GM23338 (cell line): Measurements from ENCODE around the gene NSD1. TPM values are rescaled to one million over a fixed set of nuclear protein-coding genes. Genes with fewer than 3 reads are reported as not detected.

ENCODE experiments used
- ATAC-seq: fragments of 200-7000 bp; cut with Tn5 transposase; 3 replicates; pipeline ENCODE4 v1.9.1; 2020
- DNase-seq: peaks from one replicate; pipeline ENCODE4 v3.0.0-alpha.2; 2015; ENCODE audit warnings: low spot score
- H2AFZ ChIP-seq: fragments of 200-600 bp; sonication (generic); 2 replicates; pipeline ENCODE4 v1.8.0; 2016; ENCODE audit warnings: antibody characterized with exemption, mild to moderate bottlenecking, moderate library complexity
- H3F3A ChIP-seq: fragments of 200-600 bp; sonication (generic); replicated peaks from 2 replicates; pipeline ENCODE4 v1.8.0; 2017; ENCODE audit warnings: antibody characterized with exemption, mixed run types, low read depth
- H3K27ac ChIP-seq: fragments of 200-600 bp; sonication (generic); 2 replicates; pipeline ENCODE4 v1.6.1; 2016; ENCODE audit warnings: low read depth
- H3K27me3 ChIP-seq: fragments of 200-600 bp; sonication (generic); 2 replicates; pipeline ENCODE4 v1.8.0; 2016; ENCODE audit warnings: mild to moderate bottlenecking, mixed run types, moderate library complexity; ENCODE audit not compliant: insufficient read depth
- H3K36me3 ChIP-seq: fragments of 200-600 bp; sonication (generic); 2 replicates; pipeline ENCODE4 v1.8.0; 2016; ENCODE audit warnings: mild to moderate bottlenecking; ENCODE audit not compliant: insufficient read depth
- H3K4me1 ChIP-seq: fragments of 200-600 bp; sonication (generic); 2 replicates; pipeline ENCODE4 v1.8.0; 2016; ENCODE audit warnings: mild to moderate bottlenecking, moderate library complexity; ENCODE audit not compliant: insufficient read depth
- H3K4me2 ChIP-seq: fragments of 200-600 bp; sonication (generic); 2 replicates; pipeline ENCODE4 v1.7.1; 2017; ENCODE audit warnings: mixed run types
- H3K4me3 ChIP-seq: fragments of 200-600 bp; sonication (generic); 2 replicates; pipeline ENCODE4 v1.6.1; 2016; ENCODE audit warnings: mixed run types
- H3K79me2 ChIP-seq: fragments of 200-600 bp; sonication (generic); replicated peaks from 2 replicates; pipeline ENCODE4 v1.8.0; 2017; ENCODE audit warnings: mild to moderate bottlenecking; ENCODE audit not compliant: insufficient read depth
- H3K9me2 ChIP-seq: fragments of 200-600 bp; sonication (generic); 2 replicates; pipeline ENCODE4 v1.8.0; 2017; ENCODE audit not compliant: insufficient read depth
- H4K20me1 ChIP-seq: fragments of 200-600 bp; sonication (generic); replicated peaks from 2 replicates; pipeline ENCODE4 v1.8.0; 2017; ENCODE audit warnings: mild to moderate bottlenecking; ENCODE audit not compliant: insufficient read depth
- H3K27ac Mint-ChIP-seq: 2 replicates; pipeline ENCODE4 v1.8.0; 2020; ENCODE audit warnings: inconsistent platforms, mild to moderate bottlenecking, moderate library complexity, mixed read lengths
- H3K27me3 Mint-ChIP-seq: 3 replicates; pipeline ENCODE4 v1.8.0; 2022; ENCODE audit warnings: low read depth, mild to moderate bottlenecking, moderate library complexity, mixed read lengths, inconsistent platforms; ENCODE audit not compliant: insufficient read depth, poor library complexity
- H3K36me3 Mint-ChIP-seq: 3 replicates; pipeline ENCODE4 v1.8.0; 2021; ENCODE audit warnings: low read depth, mild to moderate bottlenecking, inconsistent platforms, moderate library complexity, mixed read lengths
- H3K4me1 Mint-ChIP-seq: 3 replicates; pipeline ENCODE4 v1.8.0; 2020; ENCODE audit warnings: mild to moderate bottlenecking, inconsistent platforms, mixed read lengths
- H3K4me3 Mint-ChIP-seq: 3 replicates; pipeline ENCODE4 v1.8.0; 2021; ENCODE audit warnings: moderate library complexity, mild to moderate bottlenecking, inconsistent platforms, mixed read lengths
- H3K9me3 Mint-ChIP-seq: 3 replicates; pipeline ENCODE4 v1.8.0; 2020; ENCODE audit warnings: moderate library complexity, mild to moderate bottlenecking, inconsistent platforms, mixed read lengths
- CREB1 ChIP-seq: fragments of 250-450 bp; sonication (Bioruptor Pico); IDR thresholded peaks from 2 replicates; pipeline ENCODE4 v1.5.0; 2020; ENCODE audit warnings: low read depth, mild to moderate bottlenecking, moderate library complexity
- CTCF ChIP-seq, 2 experiments: fragments of 200-600 bp in 1 of 2; sonication (generic) in 1 of 2; conservative IDR thresholded peaks; 2 replicates each; pipeline versions ENCODE4 v1.5.1 to v1.6.1; 2016 to 2017; ENCODE audit warnings: antibody characterized with exemption in 2 of 2, low read depth in 2 of 2, mild to moderate bottlenecking in 2 of 2, moderate library complexity in 1 of 2
- ETS1 ChIP-seq: IDR thresholded peaks from 2 replicates; pipeline ENCODE4 v1.6.1; 2016; ENCODE audit warnings: antibody characterized with exemption
- EZH2 ChIP-seq: fragments of 200-600 bp; sonication (generic); IDR thresholded peaks from one replicate; pipeline ENCODE4 v1.8.0; 2017; ENCODE audit warnings: antibody characterized with exemption, mild to moderate bottlenecking, low read depth; ENCODE audit not compliant: unreplicated experiment
- EZH2phosphoT487 ChIP-seq: fragments of 200-600 bp; sonication (generic); IDR thresholded peaks from one replicate; pipeline ENCODE4 v1.8.1; 2018; ENCODE audit warnings: antibody characterized with exemption; ENCODE audit not compliant: unreplicated experiment
- JUNB ChIP-seq: IDR thresholded peaks from one replicate; pipeline ENCODE4 v1.6.1; 2016; ENCODE audit warnings: antibody characterized with exemption; ENCODE audit not compliant: unreplicated experiment
- NANOG ChIP-seq: IDR thresholded peaks from 2 replicates; pipeline ENCODE4 v1.6.1; 2016; ENCODE audit warnings: antibody characterized with exemption, borderline replicate concordance
- POLR2AphosphoS5 ChIP-seq: IDR thresholded peaks from 2 replicates; pipeline ENCODE4 v1.6.1; 2016; ENCODE audit warnings: antibody characterized with exemption, low read depth
- REST ChIP-seq: IDR thresholded peaks from one replicate; pipeline ENCODE4 v1.6.1; 2018; ENCODE audit warnings: antibody characterized with exemption; ENCODE audit not compliant: unreplicated experiment
- STAT1 ChIP-seq: IDR thresholded peaks from one replicate; pipeline ENCODE4 v1.6.1; 2016; ENCODE audit warnings: antibody characterized with exemption; ENCODE audit not compliant: unreplicated experiment
- ZNF114 ChIP-seq: fragments of 250-450 bp; sonication (Bioruptor Pico); IDR thresholded peaks from 2 replicates; pipeline ENCODE4 v1.5.0; 2020; ENCODE audit warnings: mild to moderate bottlenecking, moderate library complexity
- ZNF331 ChIP-seq: fragments of 250-450 bp; sonication (Bioruptor Pico); IDR thresholded peaks from 2 replicates; pipeline ENCODE4 v1.5.0; 2020; ENCODE audit warnings: low read depth, mild to moderate bottlenecking, moderate library complexity
- ZNF462 ChIP-seq: fragments of 250-450 bp; sonication (Bioruptor Pico); IDR thresholded peaks from 2 replicates; pipeline ENCODE4 v1.5.0; 2020; ENCODE audit warnings: mild to moderate bottlenecking, moderate library complexity
- polyA plus RNA-seq: library from polyadenylated mRNA; unstranded; fragments of >200 nt; fragmentation: Nextera tagmentation; extraction: Ambion mirVana; gene quantifications from 2 replicates; pipeline ENCODE4 v1.2.1, GENCODE V29; 2016
- total RNA-seq: library from RNA; depleted of rRNA; stranded (reverse); fragments of >200 nt; shearing (Covaris generic); gene quantifications from 2 replicates; pipeline ENCODE4 v1.2.3, GENCODE V29; 2014

Gene NSD1
- total and polyA plus RNA-seq, 2 experiments from 2014 or later = 96.4 to 106 TPM

GRCh38 chr5:177183766-177184360, 50.3 kb downstream of the NSD1 start:
- H3K27ac Mint-ChIP-seq = no peak overlapping the region
- Histone ChIP-seq H3K36me3 (no peaks in the 10 kb centered on the region), H3K27me3 (no peaks in the 10 kb centered on the region), H3K4me3 (no peak overlapping the region), H3K79me2 (peaks cover 96% of the 10 kb centered on the region), H3K4me1 (0 out of 2 replicates have a peak, but pooled peaks cover 2% of the 10 kb centered on the region), H2AFZ (no peak overlapping the region), H4K20me1 (peaks cover 54% of the 10 kb centered on the region), H3K9me2 (no peaks in the 10 kb centered on the region), H3F3A (peaks cover 20% of the 10 kb centered on the region), H3K27ac (peak overlapping the region; percentile 40; the same call in 1 of the 2 replicates), H3K4me2 (no peak overlapping the region)
- no peaks in the 10 kb centered on the region for H3K27me3 Mint-ChIP-seq
- peaks cover 13% of the 10 kb centered on the region; the same call in 2 of the 3 replicates for H3K4me1 Mint-ChIP-seq
- TF ChIP-seq ETS1 = no peak
- TF ChIP-seq ZNF331 (CRISPR knock-in tag) = no peak
- TF ChIP-seq EZH2 = no peak
- no peak for TF ChIP-seq CREB1
- TF ChIP-seq NANOG = no peak
- TF ChIP-seq REST = no peak
- no peak for TF ChIP-seq STAT1
- no peak for TF ChIP-seq ZNF114 (CRISPR knock-in tag)
- TF ChIP-seq CTCF (conservative IDR thresholded peaks at IDR 0.05; ENCODE audit: low read depth in 2 of 2) = no peak
- no peak for TF ChIP-seq POLR2AphosphoS5
- TF ChIP-seq JUNB = no peak
- TF ChIP-seq ZNF462 (CRISPR knock-in tag) = no peak
- TF ChIP-seq EZH2phosphoT487 = no peak
- no peak overlapping the region for H3K4me3 Mint-ChIP-seq
- DNase-seq (no peak), ATAC-seq (no peak)
- no peaks in the 10 kb centered on the region for H3K9me3 Mint-ChIP-seq
- H3K36me3 Mint-ChIP-seq = peaks cover 26% of the 10 kb centered on the region
